SK-N-SH treated with all-trans-retinoic acid at 6 μM for 48 hours (cell line): ENCODE results near the gene ZNF646.

Experiments used
- ATAC-seq: fragments of 200-7000 bp; cut with Tn5 transposase; 3 replicates; pipeline ENCODE4 v1.9.1; 2020; ENCODE audit warnings: mild to moderate bottlenecking, moderate library complexity
- BACH2 ChIP-seq: fragments of 250-450 bp; sonication (Bioruptor Pico); IDR thresholded peaks from 2 replicates; pipeline ENCODE4 v1.9.0; 2021; ENCODE audit warnings: mild to moderate bottlenecking, borderline replicate concordance
- CSDC2 ChIP-seq: fragments of 250-450 bp; sonication (Bioruptor Pico); IDR thresholded peaks from 2 replicates; pipeline ENCODE4 v1.5.0; 2020; ENCODE audit warnings: mild to moderate bottlenecking, moderate library complexity
- ESRRG ChIP-seq: fragments of 250-450 bp; sonication (Bioruptor Pico); IDR thresholded peaks from 2 replicates; pipeline ENCODE4 v1.6.1; 2021; ENCODE audit warnings: mild to moderate bottlenecking
- GLIS3 ChIP-seq: fragments of 250-450 bp; sonication (Bioruptor Pico); IDR thresholded peaks from 2 replicates; pipeline ENCODE4 v1.5.0; 2020; ENCODE audit warnings: mild to moderate bottlenecking, moderate library complexity
- ISL1 ChIP-seq: fragments of 250-450 bp; sonication (Bioruptor Pico); IDR thresholded peaks from 2 replicates; pipeline ENCODE4 v2.1.2; 2022; ENCODE audit warnings: mild to moderate bottlenecking, moderate library complexity
- OSR1 ChIP-seq: fragments of 250-450 bp; sonication (Bioruptor Pico); IDR thresholded peaks from 2 replicates; pipeline ENCODE4 v1.8.0; 2022; ENCODE audit warnings: moderate library complexity, mild to moderate bottlenecking, inconsistent platforms
- POU6F1 ChIP-seq: fragments of 250-450 bp; sonication (Bioruptor Pico); IDR thresholded peaks from 2 replicates; pipeline ENCODE4 v1.8.0; 2021; ENCODE audit warnings: low read depth, mild to moderate bottlenecking, moderate library complexity, borderline replicate concordance
- PPARA ChIP-seq: fragments of 250-450 bp; sonication (Bioruptor Pico); IDR thresholded peaks from 2 replicates; pipeline ENCODE4 v1.5.0; 2020; ENCODE audit warnings: mild to moderate bottlenecking, borderline replicate concordance
- RARB ChIP-seq: fragments of 250-450 bp; sonication (Bioruptor Pico); IDR thresholded peaks from 2 replicates; pipeline ENCODE4 v1.8.0; 2021; ENCODE audit warnings: mild to moderate bottlenecking, moderate library complexity
- SNAI2 ChIP-seq: fragments of 250-450 bp; sonication (Bioruptor Pico); IDR thresholded peaks from 2 replicates; pipeline ENCODE4 v1.5.0; 2020; ENCODE audit warnings: mild to moderate bottlenecking, moderate library complexity
- TCF4 ChIP-seq: fragments of 250-450 bp; sonication (Bioruptor Pico); IDR thresholded peaks from 2 replicates; pipeline ENCODE4 v1.8.0; 2021; ENCODE audit warnings: mild to moderate bottlenecking, moderate library complexity, borderline replicate concordance
- TOX ChIP-seq: fragments of 250-450 bp; sonication (Bioruptor Pico); IDR thresholded peaks from 2 replicates; pipeline ENCODE4 v1.8.0; 2021; ENCODE audit warnings: mild to moderate bottlenecking, moderate library complexity, borderline replicate concordance
- ZC3H10 ChIP-seq: fragments of 250-450 bp; sonication (Bioruptor Pico); IDR thresholded peaks from 2 replicates; pipeline ENCODE4 v1.5.1; 2021; ENCODE audit warnings: mild to moderate bottlenecking, moderate library complexity
- ZFP3 ChIP-seq: fragments of 250-450 bp; sonication (Bioruptor Pico); IDR thresholded peaks from 2 replicates; pipeline ENCODE4 v1.5.0; 2020; ENCODE audit warnings: mild to moderate bottlenecking, moderate library complexity
- ZFP30 ChIP-seq: fragments of 450-650 bp; formaldehyde crosslinking; IDR thresholded peaks from 2 replicates; pipeline ENCODE4 v1.5.0; 2022; ENCODE audit warnings: mild to moderate bottlenecking, moderate library complexity
- ZNF70 ChIP-seq: fragments of 450-650 bp; formaldehyde crosslinking; IDR thresholded peaks from 2 replicates; pipeline ENCODE4 v1.5.0; 2020; ENCODE audit warnings: mild to moderate bottlenecking, moderate library complexity
- ZNF8 ChIP-seq: fragments of 450-650 bp; formaldehyde crosslinking; IDR thresholded peaks from 2 replicates; pipeline ENCODE4 v1.5.0; 2020; ENCODE audit warnings: mild to moderate bottlenecking, moderate library complexity
- TF ChIP-seq, protein P1 (sequence below): fragments of 250-450 bp; sonication (Bioruptor Pico); IDR thresholded peaks from 2 replicates; pipeline ENCODE4 v1.8.0; 2020; ENCODE audit warnings: mild to moderate bottlenecking, moderate library complexity, borderline replicate concordance
- TF ChIP-seq, protein P2 (sequence below): fragments of 250-450 bp; sonication (Bioruptor Pico); IDR thresholded peaks from 2 replicates; pipeline ENCODE4 v1.5.0; 2020; ENCODE audit warnings: mild to moderate bottlenecking, moderate library complexity
- TF ChIP-seq, protein P3 (sequence below): fragments of 250-450 bp; sonication (Bioruptor Pico); IDR thresholded peaks from 2 replicates; pipeline ENCODE4 v1.5.1; 2021; ENCODE audit warnings: mild to moderate bottlenecking, moderate library complexity

The ZNF646 gene

GRCh38 chr16:31108035-31108793 lies 34.0 kb downstream of the ZNF646 start, which contains the start of gene BCKDK:
TSS of gene BCKDK (plus strand) at chr16:31108386. CDS start at chr16:31109224, 838 bp downstream.
- TF ChIP-seq ZFP30 (no peak), ISL1 (CRISPR knock-in tag) (no peak), POU6F1 (no peak), TOX (no peak), PPARA (no peak), BACH2 (no peak), SNAI2 (CRISPR knock-in tag) (no peak), ZNF70 (CRISPR knock-in tag) (no peak), RARB (no peak), ZNF8 (no peak), CSDC2 (CRISPR knock-in tag) (no peak), GLIS3 (CRISPR knock-in tag) (no peak), ESRRG (no peak), OSR1 (CRISPR knock-in tag) (no peak)
- TF ChIP-seq, all 23 proteins: peak for 0
- ATAC-seq: peak; percentile 98

DNA sequence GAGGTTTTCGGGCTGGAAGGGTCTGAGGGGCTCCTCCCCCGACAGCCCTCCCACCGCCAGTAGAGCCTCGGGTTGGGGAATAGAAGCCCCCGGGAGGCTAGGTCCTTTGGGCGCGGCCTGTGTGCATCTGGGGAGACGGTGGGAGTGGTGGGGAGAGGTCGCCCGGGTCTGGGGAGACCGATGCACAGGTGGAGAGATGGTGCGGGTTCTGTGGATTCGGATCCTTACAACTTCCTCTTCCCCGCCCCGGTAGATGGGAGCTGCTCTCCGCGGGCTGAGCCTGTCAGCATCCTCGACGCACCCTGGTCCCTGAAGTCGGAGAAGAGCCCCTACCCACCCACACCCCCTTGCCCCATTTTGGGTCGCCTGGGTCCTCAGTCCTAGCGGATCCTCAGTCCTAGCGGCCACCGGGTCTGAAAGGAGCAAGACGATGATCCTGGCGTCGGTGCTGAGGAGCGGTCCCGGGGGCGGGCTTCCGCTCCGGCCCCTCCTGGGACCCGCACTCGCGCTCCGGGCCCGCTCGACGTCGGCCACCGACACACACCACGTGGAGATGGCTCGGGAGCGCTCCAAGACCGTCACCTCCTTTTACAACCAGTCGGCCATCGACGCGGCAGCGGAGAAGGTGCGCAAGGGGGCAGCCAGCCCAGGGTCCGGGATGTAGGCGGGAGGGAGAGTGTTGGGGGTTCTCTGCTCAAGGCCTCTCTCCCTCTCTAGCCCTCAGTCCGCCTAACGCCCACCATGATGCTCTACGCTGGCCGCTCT lies 34.8 kb downstream of the ZNF646 start:
- TF ChIP-seq ZFP3: no peak
- TF ChIP-seq POU6F1: no peak
- no peak for TF ChIP-seq ESRRG
- TF ChIP-seq ZC3H10 (CRISPR knock-in tag): no peak
- TF ChIP-seq OSR1 (CRISPR knock-in tag): no peak
- no peak for TF ChIP-seq TCF4 (CRISPR knock-in tag)
- TF ChIP-seq PPARA: no peak
- no peak for TF ChIP-seq BACH2
- no peak for TF ChIP-seq GLIS3 (CRISPR knock-in tag)
- TF ChIP-seq ISL1 (CRISPR knock-in tag): no peak
- ATAC-seq: peak; percentile 15

- no peak for ATAC-seq
- no peak for TF ChIP-seq ZNF70 (CRISPR knock-in tag)
- TF ChIP-seq TOX: no peak
- TF ChIP-seq SNAI2 (CRISPR knock-in tag): no peak
- TF ChIP-seq ISL1 (CRISPR knock-in tag): no peak
- no peak for TF ChIP-seq PPARA
- TF ChIP-seq POU6F1: no peak
- no peak for TF ChIP-seq ZFP3
- no peak for TF ChIP-seq RARB
- TF ChIP-seq TCF4 (CRISPR knock-in tag): no peak
- TF ChIP-seq ZFP30: no peak
- TF ChIP-seq, protein P1, sequence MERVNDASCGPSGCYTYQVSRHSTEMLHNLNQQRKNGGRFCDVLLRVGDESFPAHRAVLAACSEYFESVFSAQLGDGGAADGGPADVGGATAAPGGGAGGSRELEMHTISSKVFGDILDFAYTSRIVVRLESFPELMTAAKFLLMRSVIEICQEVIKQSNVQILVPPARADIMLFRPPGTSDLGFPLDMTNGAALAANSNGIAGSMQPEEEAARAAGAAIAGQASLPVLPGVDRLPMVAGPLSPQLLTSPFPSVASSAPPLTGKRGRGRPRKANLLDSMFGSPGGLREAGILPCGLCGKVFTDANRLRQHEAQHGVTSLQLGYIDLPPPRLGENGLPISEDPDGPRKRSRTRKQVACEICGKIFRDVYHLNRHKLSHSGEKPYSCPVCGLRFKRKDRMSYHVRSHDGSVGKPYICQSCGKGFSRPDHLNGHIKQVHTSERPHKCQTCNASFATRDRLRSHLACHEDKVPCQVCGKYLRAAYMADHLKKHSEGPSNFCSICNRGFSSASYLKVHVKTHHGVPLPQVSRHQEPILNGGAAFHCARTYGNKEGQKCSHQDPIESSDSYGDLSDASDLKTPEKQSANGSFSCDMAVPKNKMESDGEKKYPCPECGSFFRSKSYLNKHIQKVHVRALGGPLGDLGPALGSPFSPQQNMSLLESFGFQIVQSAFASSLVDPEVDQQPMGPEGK (CRISPR knock-in tag): no peak
- no peak for TF ChIP-seq ZNF8
- no peak for TF ChIP-seq CSDC2 (CRISPR knock-in tag)
- no peak for TF ChIP-seq OSR1 (CRISPR knock-in tag)
- TF ChIP-seq, protein P2, sequence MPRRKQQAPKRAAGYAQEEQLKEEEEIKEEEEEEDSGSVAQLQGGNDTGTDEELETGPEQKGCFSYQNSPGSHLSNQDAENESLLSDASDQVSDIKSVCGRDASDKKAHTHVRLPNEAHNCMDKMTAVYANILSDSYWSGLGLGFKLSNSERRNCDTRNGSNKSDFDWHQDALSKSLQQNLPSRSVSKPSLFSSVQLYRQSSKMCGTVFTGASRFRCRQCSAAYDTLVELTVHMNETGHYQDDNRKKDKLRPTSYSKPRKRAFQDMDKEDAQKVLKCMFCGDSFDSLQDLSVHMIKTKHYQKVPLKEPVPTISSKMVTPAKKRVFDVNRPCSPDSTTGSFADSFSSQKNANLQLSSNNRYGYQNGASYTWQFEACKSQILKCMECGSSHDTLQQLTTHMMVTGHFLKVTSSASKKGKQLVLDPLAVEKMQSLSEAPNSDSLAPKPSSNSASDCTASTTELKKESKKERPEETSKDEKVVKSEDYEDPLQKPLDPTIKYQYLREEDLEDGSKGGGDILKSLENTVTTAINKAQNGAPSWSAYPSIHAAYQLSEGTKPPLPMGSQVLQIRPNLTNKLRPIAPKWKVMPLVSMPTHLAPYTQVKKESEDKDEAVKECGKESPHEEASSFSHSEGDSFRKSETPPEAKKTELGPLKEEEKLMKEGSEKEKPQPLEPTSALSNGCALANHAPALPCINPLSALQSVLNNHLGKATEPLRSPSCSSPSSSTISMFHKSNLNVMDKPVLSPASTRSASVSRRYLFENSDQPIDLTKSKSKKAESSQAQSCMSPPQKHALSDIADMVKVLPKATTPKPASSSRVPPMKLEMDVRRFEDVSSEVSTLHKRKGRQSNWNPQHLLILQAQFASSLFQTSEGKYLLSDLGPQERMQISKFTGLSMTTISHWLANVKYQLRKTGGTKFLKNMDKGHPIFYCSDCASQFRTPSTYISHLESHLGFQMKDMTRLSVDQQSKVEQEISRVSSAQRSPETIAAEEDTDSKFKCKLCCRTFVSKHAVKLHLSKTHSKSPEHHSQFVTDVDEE (CRISPR knock-in tag): no peak
- no peak for TF ChIP-seq ZC3H10 (CRISPR knock-in tag)
- TF ChIP-seq, protein P3, sequence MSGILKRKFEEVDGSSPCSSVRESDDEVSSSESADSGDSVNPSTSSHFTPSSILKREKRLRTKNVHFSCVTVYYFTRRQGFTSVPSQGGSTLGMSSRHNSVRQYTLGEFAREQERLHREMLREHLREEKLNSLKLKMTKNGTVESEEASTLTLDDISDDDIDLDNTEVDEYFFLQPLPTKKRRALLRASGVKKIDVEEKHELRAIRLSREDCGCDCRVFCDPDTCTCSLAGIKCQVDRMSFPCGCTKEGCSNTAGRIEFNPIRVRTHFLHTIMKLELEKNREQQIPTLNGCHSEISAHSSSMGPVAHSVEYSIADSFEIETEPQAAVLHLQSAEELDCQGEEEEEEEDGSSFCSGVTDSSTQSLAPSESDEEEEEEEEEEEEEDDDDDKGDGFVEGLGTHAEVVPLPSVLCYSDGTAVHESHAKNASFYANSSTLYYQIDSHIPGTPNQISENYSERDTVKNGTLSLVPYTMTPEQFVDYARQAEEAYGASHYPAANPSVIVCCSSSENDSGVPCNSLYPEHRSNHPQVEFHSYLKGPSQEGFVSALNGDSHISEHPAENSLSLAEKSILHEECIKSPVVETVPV (CRISPR knock-in tag): no peak
- TF ChIP-seq BACH2: no peak
- no peak for TF ChIP-seq GLIS3 (CRISPR knock-in tag)
- TF ChIP-seq ESRRG: no peak
- TF ChIP-seq, all 23 proteins: peak for 0
Observed at GRCh38 chr16:31109622-31110021, 35.4 kb downstream of the ZNF646 start.
